UCSD-AML1 (cell line): ENCODE results near the gene EPHB1.
"Not testable (repeated sequence)": the region's sequence is repeated elsewhere in the genome, so short reads cannot be mapped to it uniquely, and the experiment has no call there.

Experiments used
- DNase-seq: peaks from one replicate; lab custom pipeline; 2025; ENCODE audit not compliant: unreplicated experiment; lab: John Stamatoyannopoulos, UW

EPHB1 gene

GRCh38 chr3:134991472-134992010 lies 196.5 kb downstream of the EPHB1 start:
- DNase-seq: no peak

DNA sequence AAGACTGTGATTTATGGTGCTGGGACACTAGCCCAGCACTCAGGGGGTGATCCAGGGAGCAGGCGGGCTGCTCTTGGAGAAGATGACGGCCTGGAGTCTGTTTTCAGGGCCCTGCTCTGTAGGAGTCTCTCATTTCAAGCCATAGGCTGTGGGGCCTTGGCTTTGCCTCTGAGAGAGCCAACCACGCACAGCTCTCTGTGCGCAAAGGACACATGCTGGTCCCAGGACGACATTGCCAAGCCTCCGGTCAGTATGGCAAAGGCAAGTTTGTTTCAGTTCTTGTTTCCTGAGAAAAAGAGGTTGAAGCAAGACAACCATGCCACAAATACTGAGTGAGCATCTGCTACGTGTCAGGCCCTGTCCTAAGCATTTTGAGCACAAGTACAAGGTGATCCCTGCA lies 197.1 kb downstream of the EPHB1 start:
- no peak for DNase-seq

DNA sequence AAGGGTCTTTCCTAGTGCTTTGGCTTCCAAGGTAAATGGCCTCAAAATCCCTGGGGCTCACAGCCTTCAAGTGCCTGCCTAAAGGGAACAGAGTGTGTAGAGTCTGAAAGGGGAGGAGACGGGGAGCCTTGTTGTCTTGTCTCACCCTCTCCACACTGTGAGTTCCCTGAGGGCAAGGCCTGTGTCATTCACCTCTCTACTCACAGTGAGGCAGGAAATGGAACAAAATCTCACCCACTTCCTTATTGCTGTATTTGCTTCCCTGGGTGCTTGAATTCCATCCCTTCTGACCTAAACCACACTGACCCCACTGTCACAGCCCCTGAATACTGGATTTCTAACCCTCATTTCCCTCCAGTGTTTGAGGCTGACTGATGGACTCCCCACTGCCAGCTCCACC lies 197.5 kb downstream of the EPHB1 start:
- DNase-seq: no peak

DNA sequence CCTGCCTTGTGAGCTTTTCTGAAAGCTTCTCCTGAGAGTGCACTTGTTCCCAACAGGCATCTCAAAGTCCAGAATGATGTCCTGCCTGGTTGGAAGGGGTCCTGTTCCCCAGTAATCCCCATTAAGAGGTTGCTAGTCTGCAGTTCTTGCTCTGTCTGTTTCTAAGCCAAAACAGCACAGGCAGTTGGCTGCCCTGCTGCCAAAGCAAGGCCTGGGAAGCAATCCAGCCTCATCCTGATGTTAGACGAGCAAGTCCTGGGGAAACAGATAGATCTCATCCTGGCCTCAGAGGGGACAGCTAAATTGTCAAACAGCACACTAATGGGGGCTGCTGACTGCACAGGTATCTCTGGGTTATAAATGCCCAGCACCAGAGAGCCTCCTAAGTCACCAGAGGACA lies 198.0 kb downstream of the EPHB1 start:
- DNase-seq: no peak

DNA sequence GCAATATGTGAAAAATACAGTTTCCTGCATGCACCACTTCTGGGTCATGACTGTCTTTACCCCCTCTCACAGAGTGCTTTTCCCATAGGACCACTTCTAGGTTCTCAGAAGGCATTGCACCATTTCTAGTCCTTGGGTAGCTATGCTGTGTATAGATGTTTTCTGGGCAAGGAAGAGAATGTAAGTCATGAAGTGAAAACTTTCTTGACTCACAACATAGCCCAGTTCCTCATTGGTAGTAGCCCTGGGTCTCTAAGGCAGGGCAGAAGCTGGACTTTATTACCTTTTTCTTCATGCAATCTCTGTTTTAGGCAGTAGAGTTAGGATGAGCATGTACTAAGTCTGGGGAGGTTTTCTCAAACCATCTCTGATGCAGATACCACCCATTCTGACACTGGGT lies 203.1 kb downstream of the EPHB1 start:
- DNase-seq: no peak

DNA sequence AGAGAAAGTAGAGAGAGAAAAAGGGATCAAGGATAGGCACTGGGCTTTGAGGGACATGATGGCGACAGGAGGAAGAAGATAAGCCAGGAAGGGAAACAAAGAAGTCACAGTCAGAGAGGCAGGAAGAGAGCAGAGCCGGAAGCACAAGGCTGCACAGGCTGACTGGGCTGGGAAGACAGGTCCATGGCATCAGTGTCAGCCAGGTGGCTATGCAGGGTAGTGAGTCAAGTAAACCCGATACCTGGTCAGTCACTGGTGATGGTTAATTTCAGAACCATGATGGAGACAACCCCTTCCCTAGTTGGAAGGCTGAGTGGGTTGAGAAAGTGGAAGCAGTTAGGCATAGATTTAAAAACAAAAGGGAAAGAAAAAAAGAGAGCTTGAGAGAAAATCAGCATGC lies 203.8 kb downstream of the EPHB1 start:
- no peak for DNase-seq

GRCh38 chr3:135000465-135000864 lies 205.4 kb downstream of the EPHB1 start:
- DNase-seq: no peak

- not testable (repeated sequence) for DNase-seq
Observed at GRCh38 chr3:135005616-135006015, 210.6 kb downstream of the EPHB1 start.

- DNase-seq: no peak
Observed at GRCh38 chr3:135007607-135008006, 212.5 kb downstream of the EPHB1 start.

GRCh38 chr3:135008326-135008725 lies 213.3 kb downstream of the EPHB1 start:
- DNase-seq: no peak

GRCh38 chr3:135009014-135009413 lies 214.0 kb downstream of the EPHB1 start:
- DNase-seq: no peak

DNA sequence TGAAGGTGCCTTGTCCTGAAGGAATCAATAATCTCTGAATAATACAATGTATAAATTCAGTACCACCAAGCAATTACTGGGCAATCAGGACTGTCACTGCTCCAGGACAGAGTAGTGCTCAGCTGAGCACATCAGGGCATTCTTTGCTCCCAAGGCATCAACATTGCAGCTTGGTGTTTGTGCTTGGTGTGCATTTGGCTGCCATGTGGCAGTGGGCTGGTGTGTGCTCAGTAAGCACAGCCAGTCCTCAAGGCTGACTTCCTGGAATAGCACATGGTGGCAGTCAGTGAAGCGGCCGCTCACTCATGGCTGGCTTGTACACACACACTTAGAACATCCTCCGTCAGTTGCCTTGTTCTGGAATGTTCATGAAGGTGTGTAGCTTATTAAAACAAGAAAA lies 217.0 kb downstream of the EPHB1 start:
- no peak for DNase-seq

DNA sequence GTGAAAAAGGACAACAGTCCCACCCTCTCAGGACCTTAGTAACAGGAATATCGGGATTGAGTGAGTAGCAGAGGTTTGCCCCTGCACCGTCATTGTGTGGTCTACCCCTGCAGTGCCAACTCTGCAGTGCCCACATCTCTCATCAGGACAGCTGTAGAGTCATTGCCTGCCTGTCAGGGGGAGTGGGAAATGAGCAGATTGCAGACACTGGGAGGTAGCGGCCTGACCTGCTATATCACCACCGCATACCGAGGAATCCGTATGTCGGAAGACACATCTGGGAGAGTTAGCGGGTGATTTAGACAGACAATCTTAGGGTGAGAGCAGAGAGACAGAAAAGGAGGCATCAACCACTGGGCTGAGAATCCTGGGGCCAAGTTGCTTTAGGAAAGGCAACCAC lies 218.1 kb downstream of the EPHB1 start:
- DNase-seq: no peak

GRCh38 chr3:135014566-135014965 lies 219.5 kb downstream of the EPHB1 start:
- DNase-seq: no peak

DNA sequence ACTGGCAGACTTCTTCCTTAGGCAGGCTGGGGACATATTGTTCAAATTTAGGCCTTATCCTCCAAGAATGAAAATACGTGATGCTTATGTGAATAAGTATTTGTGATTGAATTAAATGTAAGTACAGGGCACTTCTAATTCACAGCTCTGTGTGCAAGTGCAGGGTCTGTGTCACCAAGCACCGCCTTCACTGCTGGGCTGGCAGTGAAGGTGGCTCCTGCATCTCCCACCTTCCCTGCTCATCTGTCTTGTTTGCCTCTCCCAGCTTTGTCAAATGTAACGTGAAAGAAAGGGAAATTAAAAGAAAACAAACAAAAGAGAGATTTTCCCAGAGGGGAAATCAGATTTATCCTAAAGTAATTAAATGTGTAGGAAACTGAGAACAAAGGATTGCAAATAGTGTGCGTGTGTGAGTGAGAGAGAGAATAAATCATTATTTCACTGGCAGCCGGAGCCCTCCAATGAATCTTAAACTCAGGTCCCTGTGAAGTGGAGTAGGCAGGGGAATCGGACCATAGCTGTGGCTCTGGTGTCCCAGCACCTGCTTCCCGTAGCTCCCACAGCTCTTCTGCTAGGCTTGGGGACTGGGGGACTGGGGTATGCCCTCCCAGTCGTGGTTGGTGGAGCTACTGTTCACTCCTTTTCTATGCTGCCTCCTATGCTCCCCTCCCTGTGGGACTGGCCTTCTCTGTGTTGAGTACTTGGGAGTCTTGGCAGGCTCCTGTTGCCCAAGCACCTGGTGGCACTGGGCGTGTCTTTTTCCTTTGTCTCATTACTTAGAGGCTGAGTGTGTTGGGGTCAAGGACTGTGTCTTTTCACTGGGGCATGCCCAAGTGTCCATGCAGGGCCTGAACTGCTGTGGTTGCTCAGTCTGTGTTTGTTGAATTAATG lies 222.2 kb downstream of the EPHB1 start:
- no peak for DNase-seq

GRCh38 chr3:135018149-135018923 lies 223.3 kb downstream of the EPHB1 start:
- DNase-seq: no peak

GRCh38 chr3:135020181-135020580 lies 225.1 kb downstream of the EPHB1 start:
- DNase-seq: no peak

DNA sequence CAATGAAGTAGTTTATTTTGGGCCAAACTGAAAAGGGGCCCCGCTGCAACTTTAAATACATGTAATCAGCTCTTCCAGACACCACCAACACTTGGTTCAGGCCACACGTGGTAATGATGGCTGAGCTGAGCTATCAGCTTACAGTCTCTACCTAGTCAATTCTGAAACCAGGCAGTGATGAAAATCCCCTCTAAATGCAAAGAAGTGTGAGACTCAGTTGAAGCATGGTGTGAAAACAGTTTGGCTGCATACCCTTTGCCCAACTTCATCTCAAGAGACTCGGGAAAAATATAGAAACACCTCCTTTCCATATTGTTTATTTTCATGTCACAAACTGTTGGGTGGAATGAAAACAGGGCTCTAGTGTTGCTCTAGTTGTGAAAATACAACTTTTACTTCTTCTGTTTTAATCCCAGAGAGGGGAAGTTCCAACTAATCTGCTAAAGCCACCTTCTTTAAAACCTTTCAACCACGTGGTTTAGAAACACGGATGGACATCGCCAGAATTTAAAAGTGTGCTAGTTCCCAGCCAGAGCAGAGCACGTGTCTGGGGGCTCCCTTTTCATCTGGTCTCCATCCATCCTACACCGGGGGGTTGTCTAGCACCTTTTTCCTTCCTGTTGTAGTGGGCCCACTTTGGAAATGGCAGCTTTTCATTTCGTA lies 229.1 kb downstream of the EPHB1 start:
- no peak for DNase-seq

DNA sequence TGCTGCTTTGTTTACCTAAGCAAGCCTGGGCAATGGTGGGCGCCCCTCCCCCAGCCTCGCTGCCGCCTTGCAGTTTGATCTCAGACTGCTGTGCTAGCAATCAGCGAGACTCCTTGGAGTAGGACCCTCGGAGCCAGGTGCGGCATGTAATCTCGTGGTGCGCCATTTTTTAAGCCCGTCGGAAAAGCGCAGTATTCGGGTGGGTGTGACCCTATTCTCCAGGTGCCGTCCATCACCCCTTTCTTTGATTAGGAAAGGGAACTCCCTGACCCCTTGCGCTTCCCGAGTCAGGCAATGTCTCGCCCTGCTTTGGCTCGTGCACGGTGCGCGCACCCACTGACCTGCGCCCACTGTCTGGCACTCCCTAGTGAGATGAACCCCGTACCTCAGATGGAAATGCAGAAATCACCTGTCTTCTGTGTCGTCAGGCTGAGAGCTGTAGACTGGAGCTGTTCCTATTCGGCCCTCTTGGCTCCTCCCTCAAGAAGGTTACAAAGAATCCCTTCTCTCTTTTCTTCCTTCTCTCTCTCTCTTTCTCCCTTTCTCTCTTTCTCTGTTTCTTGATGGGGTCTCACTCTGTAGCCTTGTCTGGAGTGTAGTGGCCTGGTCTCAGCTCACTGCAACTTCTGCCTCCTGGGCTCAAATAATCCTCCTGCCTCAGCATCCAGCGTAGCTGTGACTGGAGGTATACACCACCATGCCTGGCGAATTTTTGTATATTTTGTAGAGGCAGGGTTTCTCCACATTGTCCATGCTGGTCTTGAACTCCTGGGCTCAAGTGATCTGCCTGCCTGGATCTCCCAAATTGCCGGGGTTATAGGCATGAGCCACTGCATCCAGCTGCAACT lies 235.9 kb downstream of the EPHB1 start:
- DNase-seq: not testable (repeated sequence)

GRCh38 chr3:135033737-135034136 lies 238.7 kb downstream of the EPHB1 start:
- DNase-seq: no peak
